Measurements from ENCODE around the gene HOXA5. TPM values are rescaled to one million over a fixed set of nuclear protein-coding genes. Genes with fewer than 3 reads are reported as not detected.

Gene HOXA5
- total and polyA plus RNA-seq, 2 of the 8 experiments (the other 6 are each of a cell fraction or from before 2014, with no cell fraction given), result not detected

- no peak for TF ChIP-seq CHD7 (IDR thresholded peaks at IDR 0.05; ENCODE audit: insufficient replicate concordance, low read length)
- no peak for TF ChIP-seq SRF (IDR thresholded peaks at IDR 0.05; ENCODE audit: low read depth, low read length)
Observed at GRCh38 chr7:27124096-27124901, 19.2 kb downstream of the HOXA5 start (continued).
